K562 (cell line): ENCODE measurements around the gene SLC12A9. TPM values are rescaled to one million over a fixed set of nuclear protein-coding genes. Genes with fewer than 3 reads are reported as not detected.

Experiments used
- BACH1 ChIP-seq: fragments of 200-800 bp; sonication (Bioruptor generic); IDR thresholded peaks from 2 replicates; pipeline ENCODE4 v1.6.1; 2016; ENCODE audit warnings: missing genetic modification characterization, missing compliant biosample characterization
- CBFA2T3 ChIP-seq: fragments of 450-650 bp; IDR thresholded peaks from 2 replicates; pipeline ENCODE4 v1.6.1; 2017
- CBX3 ChIP-seq, 2 experiments: IDR thresholded peaks; 1 replicate in 1 of 2; 2 replicates in 1 of 2; pipeline ENCODE4 v1.6.1; 2012; ENCODE audit warnings: inconsistent platforms in 2 of 2, low read length in 2 of 2, borderline replicate concordance in 1 of 2, control low read depth in 1 of 2
- CC2D1A ChIP-seq: fragments of 450-650 bp; IDR thresholded peaks from 2 replicates; pipeline ENCODE4 v1.6.1; 2017; ENCODE audit warnings: mild to moderate bottlenecking
- COPS2 ChIP-seq: fragments of 450-650 bp; conservative IDR thresholded peaks from 2 replicates; pipeline ENCODE4 v1.6.1; 2016; ENCODE audit warnings: mild to moderate bottlenecking, moderate library complexity
- DNMT1 ChIP-seq: fragments of 450-650 bp; IDR thresholded peaks from 2 replicates; pipeline ENCODE4 v1.6.1; 2016; ENCODE audit warnings: antibody characterized with exemption, mild to moderate bottlenecking
- GTF2E2 ChIP-seq: fragments of 200-800 bp; sonication (Bioruptor generic); IDR thresholded peaks from 2 replicates; pipeline ENCODE4 v1.6.1; 2016; ENCODE audit warnings: missing genetic modification characterization, missing compliant biosample characterization
- HCFC1 ChIP-seq: IDR thresholded peaks from 2 replicates; pipeline ENCODE4 v1.6.1; 2012; ENCODE audit warnings: low read depth, low read length, improper control_type of control experiment
- MTF1 ChIP-seq: fragments of 250-450 bp; sonication (Bioruptor Pico); IDR thresholded peaks from 2 replicates; pipeline ENCODE4 v1.9.0; 2021; ENCODE audit warnings: moderate library complexity, mild to moderate bottlenecking, inconsistent platforms, borderline replicate concordance
- MYC ChIP-seq, 2 experiments: fragments of 250-450 bp in 1 of 2; sonication (Bioruptor Pico) in 1 of 2; IDR thresholded peaks; 2 replicates each; pipeline versions ENCODE4 v1.5.1 to v1.6.1; 2012 to 2021; ENCODE audit warnings: low read depth in 2 of 2, borderline replicate concordance in 1 of 2, improper control_type of control experiment in 1 of 2, low read length in 1 of 2, mild to moderate bottlenecking in 1 of 2, moderate library complexity in 1 of 2
- NR2C2 ChIP-seq, 2 experiments: fragments of 200-800 bp in 1 of 2; sonication (Bioruptor generic) in 1 of 2; sonication (generic) in 1 of 2; formaldehyde crosslinking in 1 of 2; IDR thresholded peaks; 2 replicates each; pipeline versions ENCODE4 v1.6.1 to v1.8.0; 2016 to 2022; ENCODE audit warnings: mild to moderate bottlenecking in 1 of 2, missing compliant biosample characterization in 1 of 2, missing genetic modification characterization in 1 of 2, missing genetic modification reagents in 1 of 2
- PHF20 ChIP-seq: fragments of 450-650 bp; IDR thresholded peaks from 2 replicates; pipeline ENCODE4 v1.6.1; 2018; ENCODE audit not compliant: partially characterized antibody
- POLR2G ChIP-seq: fragments of 200-400 bp; formaldehyde crosslinking; IDR thresholded peaks from 2 replicates; pipeline ENCODE4 v1.6.1; 2017; ENCODE audit warnings: low read depth, mild to moderate bottlenecking, antibody characterized with exemption, low read length, moderate library complexity
- POLR3G ChIP-seq: IDR thresholded peaks from 2 replicates; pipeline ENCODE4 v1.6.1; 2011; ENCODE audit not compliant: insufficient read length, insufficient replicate concordance; ENCODE audit errors: extremely low read depth
- PTRF ChIP-seq: fragments of 450-650 bp; IDR thresholded peaks from 2 replicates; pipeline ENCODE4 v1.6.1; 2016; ENCODE audit warnings: mild to moderate bottlenecking, missing genetic modification characterization, missing compliant biosample characterization
- SP1 ChIP-seq: sonication (generic); formaldehyde crosslinking; IDR thresholded peaks from 2 replicates; pipeline ENCODE4 v1.8.1; 2022; ENCODE audit warnings: mild to moderate bottlenecking, missing genetic modification reagents
- STAT5B ChIP-seq: fragments of 250-450 bp; sonication (Bioruptor Pico); IDR thresholded peaks from 2 replicates; pipeline ENCODE4 v1.8.0; 2021; ENCODE audit warnings: mild to moderate bottlenecking, inconsistent platforms
- TCFL5 ChIP-seq: fragments of 250-450 bp; sonication (Bioruptor Pico); conservative IDR thresholded peaks from 2 replicates; pipeline ENCODE4 v1.6.1; 2021; ENCODE audit warnings: mild to moderate bottlenecking, moderate library complexity, matching md5 sums
- TRIM24 ChIP-seq, 2 experiments: fragments of 450-650 bp; IDR thresholded peaks; 2 replicates each; pipeline ENCODE4 v1.6.1; 2016
- ZNF764 ChIP-seq: fragments of 250-450 bp; sonication (Bioruptor Pico); IDR thresholded peaks from 2 replicates; pipeline ENCODE4 v1.4.0; 2020; ENCODE audit warnings: low read depth, mild to moderate bottlenecking, moderate library complexity
- polyA plus RNA-seq, 8 experiments: library from polyadenylated mRNA; depleted of rRNA in 4 of 8; stranded (reverse) in 5 of 8; unstranded in 3 of 8; fragments of >200 nt; fragmentation: Nextera tagmentation in 2 of 8; fragmentation: Illumina TruSeq in 1 of 8; extraction: Ambion mirVana in 2 of 8; extraction: Trizol in 1 of 8; gene quantifications; 2 replicates each; pipeline versions ENCODE4 v1.2.1 to v1.2.3, GENCODE V29; 2011 to 2014; ENCODE audit warnings: inconsistent platforms in 1 of 8, missing spikeins in 1 of 8
- total RNA-seq, 7 experiments: library from RNA; depleted of rRNA in 6 of 7; stranded (reverse); fragments of >200 nt in 6 of 7; fragmentation: Illumina TruSeq in 2 of 7; extraction: Trizol in 2 of 7; gene quantifications; 2 replicates each; pipeline versions ENCODE4 v1.2.1 to v1.2.3, GENCODE V29; 2011 to 2021; ENCODE audit warnings: low replicate concordance in 1 of 7
- TF ChIP-seq, protein P1 (sequence below): sonication (generic); formaldehyde crosslinking; IDR thresholded peaks from 2 replicates; pipeline ENCODE4 v1.8.0; 2022; ENCODE audit warnings: missing genetic modification reagents, mild to moderate bottlenecking, borderline replicate concordance
- TF ChIP-seq, protein P2 (sequence below), 2 experiments: IDR thresholded peaks; 2 replicates each; pipeline ENCODE4 v1.6.1; 2012; ENCODE audit warnings: improper control_type of control experiment in 2 of 2, low read depth in 2 of 2, low read length in 2 of 2, borderline replicate concordance in 1 of 2
- TF ChIP-seq, protein P3 (sequence below): fragments of 450-650 bp; IDR thresholded peaks from 2 replicates; pipeline ENCODE4 v1.6.1; 2017; ENCODE audit warnings: mild to moderate bottlenecking, moderate library complexity

Gene SLC12A9
- total and polyA plus RNA-seq, 9 of the 15 experiments (the other 6 are each of a cell fraction or from before 2014, with no cell fraction given): 0.06 to 20.2 (median 10.7) TPM

DNA sequence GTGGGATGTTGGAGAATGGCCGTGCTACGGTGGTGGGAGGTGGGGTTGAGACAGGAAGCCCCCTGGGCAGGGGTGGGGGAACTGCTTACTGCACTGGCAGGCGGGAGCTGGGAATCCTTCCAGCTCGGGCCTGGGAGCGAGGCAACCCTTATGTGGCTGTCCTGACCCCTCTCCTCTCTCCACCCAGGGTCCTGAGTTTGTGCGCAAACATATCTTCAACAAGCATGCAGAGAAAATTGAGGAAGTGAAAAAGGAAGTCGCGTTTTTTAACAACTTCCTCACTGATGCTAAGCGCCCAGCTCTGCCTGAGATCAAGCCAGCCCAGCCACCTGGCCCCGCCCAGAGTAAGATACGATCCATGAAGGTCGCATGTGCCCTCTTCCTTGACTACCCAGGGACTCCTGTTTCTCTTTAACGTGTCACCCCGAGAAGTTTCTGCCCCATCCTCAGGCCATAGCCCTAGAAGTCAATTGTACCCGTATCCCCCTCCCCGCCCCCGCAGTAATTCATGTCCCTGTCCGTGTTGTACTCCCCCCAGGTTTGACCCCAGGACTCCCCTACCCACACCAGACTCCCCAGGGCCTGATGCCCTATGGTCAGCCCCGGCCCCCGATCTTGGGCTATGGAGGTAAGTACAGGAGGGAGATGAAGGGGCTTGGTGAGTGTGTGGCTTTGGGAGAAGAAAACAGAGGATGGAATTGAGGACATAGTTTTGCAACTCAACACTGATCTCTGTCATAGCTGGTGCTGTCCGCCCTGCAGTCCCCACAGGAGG is 35.2 kb downstream of the SLC12A9 start (continued):
- TF ChIP-seq, protein P1, sequence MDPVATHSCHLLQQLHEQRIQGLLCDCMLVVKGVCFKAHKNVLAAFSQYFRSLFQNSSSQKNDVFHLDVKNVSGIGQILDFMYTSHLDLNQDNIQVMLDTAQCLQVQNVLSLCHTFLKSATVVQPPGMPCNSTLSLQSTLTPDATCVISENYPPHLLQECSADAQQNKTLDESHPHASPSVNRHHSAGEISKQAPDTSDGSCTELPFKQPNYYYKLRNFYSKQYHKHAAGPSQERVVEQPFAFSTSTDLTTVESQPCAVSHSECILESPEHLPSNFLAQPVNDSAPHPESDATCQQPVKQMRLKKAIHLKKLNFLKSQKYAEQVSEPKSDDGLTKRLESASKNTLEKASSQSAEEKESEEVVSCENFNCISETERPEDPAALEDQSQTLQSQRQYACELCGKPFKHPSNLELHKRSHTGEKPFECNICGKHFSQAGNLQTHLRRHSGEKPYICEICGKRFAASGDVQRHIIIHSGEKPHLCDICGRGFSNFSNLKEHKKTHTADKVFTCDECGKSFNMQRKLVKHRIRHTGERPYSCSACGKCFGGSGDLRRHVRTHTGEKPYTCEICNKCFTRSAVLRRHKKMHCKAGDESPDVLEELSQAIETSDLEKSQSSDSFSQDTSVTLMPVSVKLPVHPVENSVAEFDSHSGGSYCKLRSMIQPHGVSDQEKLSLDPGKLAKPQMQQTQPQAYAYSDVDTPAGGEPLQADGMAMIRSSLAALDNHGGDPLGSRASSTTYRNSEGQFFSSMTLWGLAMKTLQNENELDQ (CRISPR knock-in tag): no peak
- TF ChIP-seq GTF2E2 (no peak), CBX3 (IDR thresholded peaks at IDR 0.05; ENCODE audit: borderline replicate concordance in 1 of 2, low read length in 2 of 2) (no peak), TRIM24 (IDR thresholded peaks at IDR 0.05) (no peak), POLR2G (no peak), CC2D1A (no peak), BACH1 (tag) (no peak), NR2C2 (CRISPR knock-in tag; IDR thresholded peaks at IDR 0.05) (no peak), NR2C2 (tag; IDR thresholded peaks at IDR 0.05) (no peak), PHF20 (peak; percentile 13), PTRF (no peak), MTF1 (CRISPR knock-in tag) (no peak), COPS2 (no peak), POLR3G (no peak), DNMT1 (no peak), MYC (IDR thresholded peaks at IDR 0.05; ENCODE audit: low read depth, low read length) (peak; percentile 82), MYC (CRISPR knock-in tag; IDR thresholded peaks at IDR 0.05; ENCODE audit: borderline replicate concordance, low read depth) (no peak), SP1 (CRISPR knock-in tag) (peak; percentile 36; the same call in 1 of the 2 replicates), HCFC1 (no peak), CBFA2T3 (no peak), ZNF764 (CRISPR knock-in tag) (no peak), STAT5B (CRISPR knock-in tag) (no peak), TCFL5 (CRISPR knock-in tag) (no peak)
- TF ChIP-seq, protein P2, sequence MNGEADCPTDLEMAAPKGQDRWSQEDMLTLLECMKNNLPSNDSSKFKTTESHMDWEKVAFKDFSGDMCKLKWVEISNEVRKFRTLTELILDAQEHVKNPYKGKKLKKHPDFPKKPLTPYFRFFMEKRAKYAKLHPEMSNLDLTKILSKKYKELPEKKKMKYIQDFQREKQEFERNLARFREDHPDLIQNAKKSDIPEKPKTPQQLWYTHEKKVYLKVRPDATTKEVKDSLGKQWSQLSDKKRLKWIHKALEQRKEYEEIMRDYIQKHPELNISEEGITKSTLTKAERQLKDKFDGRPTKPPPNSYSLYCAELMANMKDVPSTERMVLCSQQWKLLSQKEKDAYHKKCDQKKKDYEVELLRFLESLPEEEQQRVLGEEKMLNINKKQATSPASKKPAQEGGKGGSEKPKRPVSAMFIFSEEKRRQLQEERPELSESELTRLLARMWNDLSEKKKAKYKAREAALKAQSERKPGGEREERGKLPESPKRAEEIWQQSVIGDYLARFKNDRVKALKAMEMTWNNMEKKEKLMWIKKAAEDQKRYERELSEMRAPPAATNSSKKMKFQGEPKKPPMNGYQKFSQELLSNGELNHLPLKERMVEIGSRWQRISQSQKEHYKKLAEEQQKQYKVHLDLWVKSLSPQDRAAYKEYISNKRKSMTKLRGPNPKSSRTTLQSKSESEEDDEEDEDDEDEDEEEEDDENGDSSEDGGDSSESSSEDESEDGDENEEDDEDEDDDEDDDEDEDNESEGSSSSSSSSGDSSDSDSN (IDR thresholded peaks at IDR 0.05; ENCODE audit: borderline replicate concordance in 1 of 2, low read depth in 2 of 2, low read length in 2 of 2): no peak
- TF ChIP-seq, protein P3, sequence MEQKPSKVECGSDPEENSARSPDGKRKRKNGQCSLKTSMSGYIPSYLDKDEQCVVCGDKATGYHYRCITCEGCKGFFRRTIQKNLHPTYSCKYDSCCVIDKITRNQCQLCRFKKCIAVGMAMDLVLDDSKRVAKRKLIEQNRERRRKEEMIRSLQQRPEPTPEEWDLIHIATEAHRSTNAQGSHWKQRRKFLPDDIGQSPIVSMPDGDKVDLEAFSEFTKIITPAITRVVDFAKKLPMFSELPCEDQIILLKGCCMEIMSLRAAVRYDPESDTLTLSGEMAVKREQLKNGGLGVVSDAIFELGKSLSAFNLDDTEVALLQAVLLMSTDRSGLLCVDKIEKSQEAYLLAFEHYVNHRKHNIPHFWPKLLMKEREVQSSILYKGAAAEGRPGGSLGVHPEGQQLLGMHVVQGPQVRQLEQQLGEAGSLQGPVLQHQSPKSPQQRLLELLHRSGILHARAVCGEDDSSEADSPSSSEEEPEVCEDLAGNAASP: no peak
